Measurements from ENCODE around the gene STOM. TPM values are rescaled to one million over a fixed set of nuclear protein-coding genes. Genes with fewer than 3 reads are reported as not detected.

STOM gene
- total and polyA plus RNA-seq, 4 donors = 311 to 470 (median 409) TPM

GRCh38 chr9:121376214-121376830 is 6.3 kb upstream of the STOM start:
- WGBS, 2 donors = 90 to 93% methylated on average over 4 of the region's 4 CpGs
- ATAC-seq (ENCODE audit: insufficient read depth, low FRiP score) = no peak
- H3K27me3 ChIP-seq (ENCODE audit: control insufficient read depth in 3 of 3, insufficient read depth in 3 of 3, low read length in 2 of 3) = no peaks in the 10 kb centered on the region
- TF ChIP-seq CTCF (IDR thresholded peaks at IDR 0.05; ENCODE audit: control extremely low read depth, extremely low read depth) = peak; percentile 6
- no peak overlapping the region for H3K27ac ChIP-seq (ENCODE audit: low read depth in 1 of 2, low read length in 1 of 2)
- H3K4me1 ChIP-seq (ENCODE audit: control insufficient read depth in 5 of 5, insufficient read depth in 5 of 5, low read length in 5 of 5) = peaks cover 3 to 26% (median 11%) of the 10 kb centered on the region in 5 donors
- H3K9me3 ChIP-seq (ENCODE audit: control insufficient read depth in 4 of 4, insufficient read depth in 3 of 4, low read length in 3 of 4) = no peaks in the 10 kb centered on the region
- H3K36me3 ChIP-seq (ENCODE audit: control insufficient read depth in 4 of 4, insufficient read depth in 4 of 4, low read length in 4 of 4) = no peaks in the 10 kb centered on the region
- H3K4me3 ChIP-seq = no peak overlapping the region
- H3K9ac ChIP-seq (ENCODE audit: insufficient read depth in 1 of 2, low read length in 2 of 2) = no peak overlapping the region
- DNase-seq = peak in 2 of 3 donors; percentile 52 to 65

GRCh38 chr9:121373011-121373729 is 3.1 kb upstream of the STOM start:
- H3K4me3 ChIP-seq = no peak overlapping the region
- DNase-seq (peak; percentile 24 to 83 (median 73)), ATAC-seq (ENCODE audit: insufficient read depth, low FRiP score) (no peak)
- H3K4me1 ChIP-seq (ENCODE audit: control insufficient read depth in 5 of 5, insufficient read depth in 5 of 5, low read length in 5 of 5) = peaks cover 6 to 42% (median 8%) of the 10 kb centered on the region in 5 donors
- H3K27ac ChIP-seq (ENCODE audit: low read depth in 1 of 2, low read length in 1 of 2) = peak overlapping the region; percentile 50 to 74
- peak overlapping the region in 1 of 2 donors; percentile 34 for H3K9ac ChIP-seq (ENCODE audit: insufficient read depth in 1 of 2, low read length in 2 of 2)
- no peaks in the 10 kb centered on the region for H3K36me3 ChIP-seq (ENCODE audit: control insufficient read depth in 4 of 4, insufficient read depth in 4 of 4, low read length in 4 of 4)
- H3K9me3 ChIP-seq (ENCODE audit: control insufficient read depth in 4 of 4, insufficient read depth in 3 of 4, low read length in 3 of 4) = no peaks in the 10 kb centered on the region
- TF ChIP-seq CTCF (IDR thresholded peaks at IDR 0.05; ENCODE audit: control extremely low read depth, extremely low read depth) = no peak
- no peaks in the 10 kb centered on the region for H3K27me3 ChIP-seq (ENCODE audit: control insufficient read depth in 3 of 3, insufficient read depth in 3 of 3, low read length in 2 of 3)
- 37 to 56% methylated on average over 5 of the region's 5 CpGs for WGBS, 2 donors

GRCh38 chr9:121372239-121373010 is 2.4 kb upstream of the STOM start:
- H3K27me3 ChIP-seq (ENCODE audit: control insufficient read depth in 3 of 3, insufficient read depth in 3 of 3, low read length in 2 of 3) = no peaks in the 10 kb centered on the region
- 54 to 59% methylated on average over 6 of the region's 6 CpGs for WGBS, 2 donors
- no peaks in the 10 kb centered on the region for H3K36me3 ChIP-seq (ENCODE audit: control insufficient read depth in 4 of 4, insufficient read depth in 4 of 4, low read length in 4 of 4)
- peak overlapping the region in 1 of 2 donors; percentile 34 for H3K9ac ChIP-seq (ENCODE audit: insufficient read depth in 1 of 2, low read length in 2 of 2)
- ATAC-seq (ENCODE audit: insufficient read depth, low FRiP score) (no peak), DNase-seq (peak in 2 of 3 donors; percentile 54 to 63)
- H3K27ac ChIP-seq (ENCODE audit: low read depth in 1 of 2, low read length in 1 of 2) = peak overlapping the region; percentile 74 to 88
- no peak for TF ChIP-seq CTCF (IDR thresholded peaks at IDR 0.05; ENCODE audit: control extremely low read depth, extremely low read depth)
- no peaks in the 10 kb centered on the region for H3K9me3 ChIP-seq (ENCODE audit: control insufficient read depth in 4 of 4, insufficient read depth in 3 of 4, low read length in 3 of 4)
- H3K4me1 ChIP-seq (ENCODE audit: control insufficient read depth in 5 of 5, insufficient read depth in 5 of 5, low read length in 5 of 5) = peaks cover 7 to 50% (median 11%) of the 10 kb centered on the region in 5 donors
- no peak overlapping the region for H3K4me3 ChIP-seq
